ENCODE results near the gene RASSF4.

RASSF4 gene

DNA sequence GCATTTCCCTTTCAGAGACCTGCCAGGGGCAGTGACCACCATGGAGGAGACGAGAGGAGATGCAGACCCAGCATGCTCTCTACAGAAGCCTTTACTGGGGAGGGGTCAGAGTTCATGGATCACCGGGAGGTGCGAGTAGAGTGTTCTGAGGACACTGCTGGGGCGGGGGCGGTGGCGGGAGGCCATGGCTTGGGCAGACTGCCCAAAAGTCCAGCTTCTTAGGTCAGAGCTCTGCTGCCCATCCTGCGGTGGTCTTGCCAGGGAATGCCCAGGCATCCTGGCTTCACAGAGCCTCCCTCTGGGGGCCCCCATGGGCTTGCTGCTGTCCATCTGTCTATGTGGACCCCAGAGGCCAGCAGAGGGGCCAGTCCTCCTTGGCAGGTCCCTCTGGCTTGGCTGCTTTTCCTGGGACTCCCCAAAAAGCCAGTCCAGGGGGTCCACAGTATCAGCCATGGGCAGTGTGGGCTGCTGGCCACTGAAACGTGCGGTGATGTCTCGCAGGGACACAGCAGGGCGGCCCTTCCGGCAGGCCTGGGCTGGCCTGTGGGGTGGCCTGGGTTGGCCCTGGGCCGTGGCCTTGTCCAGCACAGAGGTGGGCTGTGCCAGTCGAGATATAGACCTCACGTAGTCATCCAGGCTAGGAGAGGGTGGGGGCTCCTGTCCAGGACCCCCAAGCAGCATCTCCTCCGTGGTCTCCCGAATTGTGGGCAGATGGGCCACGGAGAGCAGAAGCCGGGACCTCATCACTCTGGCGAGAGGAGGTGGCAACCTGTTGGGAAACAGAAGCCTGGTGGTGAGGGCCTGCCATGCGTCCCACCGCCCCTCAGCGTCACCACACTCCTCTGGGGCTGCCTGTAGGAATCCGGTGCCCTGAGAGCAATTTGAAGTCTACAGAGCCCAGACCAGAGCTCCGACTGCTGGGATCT is 17.9 kb downstream of the RASSF4 start:
- DNase-seq: no peak

DNA sequence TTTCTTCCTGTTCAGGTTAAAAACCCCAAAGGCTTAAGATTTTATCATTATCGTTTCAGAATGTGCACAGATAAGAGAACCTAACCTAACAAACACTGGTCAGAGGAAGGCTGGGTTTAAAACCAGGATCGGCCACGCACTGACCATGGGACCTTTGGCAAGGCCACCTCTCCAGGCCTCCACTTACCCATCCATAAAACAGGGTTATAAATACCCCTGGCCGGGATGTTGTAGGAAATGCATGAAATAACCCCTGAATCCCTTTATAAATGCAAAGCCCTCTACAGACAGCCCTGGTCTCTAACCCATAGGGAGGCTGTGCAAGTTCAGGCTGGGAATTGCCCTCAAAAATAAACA is 18.6 kb downstream of the RASSF4 start:
- DNase-seq: no peak

GRCh38 chr10:44978570-44979280 is 19.1 kb downstream of the RASSF4 start, which contains the start of gene DEPP1:
Gene DEPP1, minus strand, starts transcription at chr10:44978809. Its CDS starts 779 bp downstream, at chr10:44978030.
- DNase-seq: no peak

- DNase-seq: no peak
Measured at GRCh38 chr10:44979281-44980191, 19.9 kb downstream of the RASSF4 start.

DNA sequence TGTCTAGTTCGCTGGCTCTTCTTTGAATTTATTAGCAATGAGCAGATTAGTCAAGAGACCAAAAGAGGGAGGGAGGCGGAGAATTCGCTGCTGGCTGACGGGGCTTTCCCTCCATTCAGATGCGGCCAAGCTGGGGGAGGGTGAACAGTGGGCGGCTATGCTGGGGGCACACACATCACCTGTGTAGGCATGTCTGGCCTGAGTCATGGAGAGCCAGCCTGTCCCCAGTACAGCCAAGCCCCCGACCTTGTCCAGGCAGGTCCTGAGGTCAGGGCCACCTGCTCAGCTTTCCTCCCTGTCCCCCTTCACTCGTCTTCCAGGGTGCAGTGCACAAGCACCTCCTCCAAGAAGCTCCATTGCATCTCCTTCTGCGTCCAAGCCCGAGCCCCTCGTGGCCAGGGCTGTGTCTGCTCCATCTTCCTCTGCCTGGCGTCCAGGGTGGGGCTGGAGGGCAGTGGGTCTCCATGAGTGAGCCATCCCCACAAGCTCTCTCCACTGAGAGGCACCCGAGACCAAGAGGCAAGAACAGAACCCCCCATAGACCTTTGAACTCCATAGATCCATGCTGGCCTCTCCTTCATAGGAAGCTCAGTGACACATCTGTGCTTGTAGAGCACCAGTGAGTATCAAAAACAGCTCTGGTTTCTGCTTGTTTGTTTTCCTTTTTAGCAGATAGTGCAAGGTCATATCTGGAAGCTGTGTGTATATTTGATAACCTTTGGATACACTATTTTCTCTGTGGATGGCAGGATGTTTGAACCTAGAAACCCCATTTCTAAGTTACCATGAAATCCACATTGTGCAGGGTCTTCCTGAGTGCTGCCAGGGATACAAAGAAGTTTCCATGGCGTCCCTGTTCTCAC is 20.9 kb downstream of the RASSF4 start:
- no peak for DNase-seq

DNA sequence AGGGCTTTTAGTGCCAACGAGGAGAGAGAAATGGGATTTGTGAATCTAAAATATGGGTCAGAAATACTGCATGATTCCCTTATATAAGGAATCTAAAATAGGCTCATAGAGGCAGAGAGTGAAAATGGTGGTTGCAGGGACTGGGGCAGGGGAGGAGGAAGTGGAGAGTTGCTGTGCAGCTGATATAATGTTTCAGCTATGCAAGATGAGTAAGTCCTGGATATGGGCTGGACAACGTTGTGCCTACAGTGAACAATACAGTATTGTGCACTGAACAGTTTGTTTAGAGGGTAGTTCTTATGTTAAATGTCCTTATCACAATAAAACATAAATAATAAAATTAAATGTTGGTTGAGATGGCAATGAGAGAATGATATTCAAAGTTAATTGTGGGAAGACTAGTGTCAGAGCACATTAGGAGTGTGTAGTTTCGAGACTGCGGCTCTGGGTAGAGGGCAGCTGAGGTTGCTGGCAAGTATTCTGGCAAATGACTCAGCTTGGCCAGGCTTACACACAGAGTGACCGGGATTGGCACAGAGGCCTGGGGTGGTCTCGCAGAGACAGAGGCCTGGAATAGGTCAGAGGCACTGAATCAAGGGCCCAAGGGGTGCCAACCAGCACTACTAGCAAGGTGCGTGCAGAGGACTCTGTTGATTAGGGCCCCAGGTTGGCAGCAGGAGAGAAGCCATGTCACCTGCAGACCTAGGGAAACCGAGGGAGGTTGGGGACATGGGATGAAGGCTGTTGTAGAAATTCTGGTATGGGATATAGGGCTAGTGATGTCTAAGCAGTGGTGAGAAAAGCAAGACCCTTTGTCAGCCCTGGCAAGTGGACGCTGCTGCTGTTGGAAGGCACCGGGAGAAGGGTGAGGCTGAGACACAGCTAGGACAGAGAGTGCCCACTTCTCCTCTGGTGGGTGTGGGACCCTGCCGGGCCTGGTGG is 21.8 kb downstream of the RASSF4 start:
- no peak for DNase-seq

- DNase-seq: no peak
Measured at GRCh38 chr10:44982114-44982460, 22.5 kb downstream of the RASSF4 start.

DNA sequence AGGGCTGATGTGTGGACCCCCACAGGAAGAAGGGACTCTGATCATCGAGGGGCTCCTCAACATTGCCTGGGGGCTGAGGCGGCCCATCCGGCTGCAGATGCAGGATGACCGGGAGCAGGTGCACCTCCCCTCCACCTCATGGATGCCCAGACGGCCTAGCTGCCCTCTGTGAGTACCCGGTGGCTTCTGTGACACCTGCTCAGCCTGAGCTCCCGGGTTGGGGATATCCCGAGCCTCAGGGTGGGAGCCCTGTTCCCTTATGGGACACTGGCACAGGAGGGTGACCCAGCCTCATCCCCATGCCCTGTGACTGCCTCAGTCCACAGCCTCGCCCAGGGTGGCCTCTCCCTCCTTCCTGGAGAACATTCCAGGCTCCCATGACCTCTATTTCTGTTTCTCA is 22.9 kb downstream of the RASSF4 start:
- DNase-seq: no peak

DNA sequence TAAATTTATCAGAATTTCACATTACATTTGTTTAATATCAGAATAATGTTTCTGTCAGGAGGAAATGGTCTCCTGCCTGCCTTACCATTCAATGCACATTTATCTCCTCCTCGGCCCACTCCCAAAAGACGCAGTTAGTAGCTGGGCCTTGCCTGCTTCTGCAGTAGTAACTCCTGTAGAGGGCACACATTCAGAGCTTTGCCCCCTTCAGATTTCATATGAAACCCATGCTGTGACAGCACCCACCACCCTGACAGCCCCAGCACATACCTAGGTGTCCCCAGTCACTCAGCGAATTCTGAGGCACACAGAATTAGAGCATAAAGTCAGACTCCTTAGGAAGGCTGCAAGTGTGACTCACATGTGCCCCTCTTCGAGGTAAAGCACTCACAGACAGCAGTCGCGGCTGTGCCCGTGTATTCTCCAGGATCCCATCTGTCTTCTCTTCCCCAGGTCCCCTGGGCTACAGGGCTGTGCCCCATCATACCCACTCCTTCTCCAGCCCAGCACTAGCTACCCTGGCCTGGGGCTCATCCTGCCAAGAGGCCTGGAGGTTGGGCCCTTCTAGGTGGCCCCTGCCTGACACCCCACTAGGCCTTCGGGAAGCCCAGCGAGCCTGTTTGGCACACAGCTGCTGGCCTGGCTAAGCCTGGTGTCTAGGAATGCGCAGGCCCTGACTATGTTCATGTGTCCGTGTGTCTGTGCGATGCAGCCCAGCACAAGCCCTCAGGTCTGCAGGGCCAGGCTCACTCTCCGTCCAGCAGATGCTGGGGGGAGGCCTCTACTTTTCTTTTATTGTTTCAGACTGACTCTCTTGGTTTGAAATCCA is 23.7 kb downstream of the RASSF4 start:
- DNase-seq: no peak

- no peak for DNase-seq
Measured at GRCh38 chr10:44983895-44984278, 24.3 kb downstream of the RASSF4 start.

DNA sequence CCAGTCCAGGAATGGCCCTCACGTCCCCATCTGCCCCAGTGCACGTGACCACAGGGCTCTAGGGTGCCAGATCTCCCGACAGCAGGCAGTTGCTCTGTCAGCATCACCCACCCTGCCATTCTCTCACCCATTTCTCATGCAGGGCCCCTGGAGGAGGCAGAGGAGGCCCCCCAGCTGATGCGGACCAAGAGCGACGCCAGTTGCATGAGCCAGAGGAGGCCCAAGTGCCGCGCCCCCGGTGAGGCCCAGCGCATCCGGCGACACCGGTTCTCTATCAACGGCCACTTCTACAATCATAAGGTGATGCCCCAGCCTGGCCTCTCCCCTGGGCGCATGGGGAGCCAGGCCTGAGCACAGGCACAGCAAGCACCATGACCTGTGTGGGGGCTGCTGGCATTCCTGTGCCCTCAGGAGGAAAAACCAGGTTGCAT is 25.1 kb downstream of the RASSF4 start:
- no peak for DNase-seq

DNA sequence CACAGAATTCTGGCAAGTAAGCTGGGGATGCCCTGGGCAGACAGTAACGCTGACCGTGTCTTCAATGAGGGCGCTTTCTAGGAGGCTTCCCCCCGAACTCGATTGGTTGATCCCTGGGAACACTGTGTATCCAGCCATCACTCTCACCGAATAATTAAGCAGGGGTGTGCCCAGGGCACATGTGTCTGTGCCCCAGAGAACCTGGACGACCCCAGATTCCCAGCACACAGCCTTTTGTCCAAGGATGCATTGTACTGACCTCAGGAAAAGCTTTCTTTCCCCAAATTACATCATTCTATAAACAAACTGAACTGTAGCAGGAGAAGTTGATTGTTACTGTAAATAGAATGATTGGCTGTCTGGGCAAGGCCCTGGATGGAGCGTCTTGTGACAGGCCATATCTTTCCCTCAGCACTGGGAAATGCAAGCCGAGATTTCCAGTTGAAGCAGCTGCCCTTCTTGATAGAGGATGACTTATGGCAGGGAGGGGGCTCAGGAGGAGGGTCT is 25.6 kb downstream of the RASSF4 start:
- DNase-seq: no peak

- no peak for DNase-seq
Measured at GRCh38 chr10:44986179-44986578, 26.6 kb downstream of the RASSF4 start.

GRCh38 chr10:44986670-44987069 is 27.1 kb downstream of the RASSF4 start:
- DNase-seq: no peak

DNA sequence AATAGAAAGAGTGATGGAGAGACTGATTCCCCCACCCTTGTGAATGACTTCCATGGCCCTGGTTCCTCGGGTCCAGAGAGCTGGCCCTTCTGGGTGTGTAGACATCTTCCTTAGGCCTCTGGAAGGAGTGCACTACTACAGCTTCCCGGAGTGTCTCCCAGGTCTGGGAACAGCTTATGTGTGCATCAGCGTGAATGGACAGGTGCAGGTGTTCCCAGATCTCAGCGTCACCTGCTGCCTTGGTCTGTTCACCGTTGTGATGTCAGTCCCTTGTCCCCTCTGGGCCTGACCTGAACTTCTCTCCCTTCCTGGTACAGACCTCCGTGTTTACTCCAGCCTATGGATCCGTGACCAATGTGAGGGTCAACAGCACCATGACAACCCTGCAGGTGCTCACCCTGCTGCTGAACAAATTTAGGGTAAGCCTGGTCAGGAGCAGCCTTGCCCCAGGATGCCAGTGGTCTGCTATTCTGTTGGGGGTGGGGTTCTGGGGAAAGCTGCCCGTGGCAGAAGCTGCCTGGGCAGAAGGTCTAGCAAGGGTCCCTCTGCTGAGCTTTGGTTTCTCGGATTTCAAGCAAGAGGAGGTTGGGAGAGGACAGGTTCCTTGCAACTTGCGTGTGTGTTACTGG is 29.5 kb downstream of the RASSF4 start:
- DNase-seq: no peak

- DNase-seq: no peak
Measured at GRCh38 chr10:44989597-44990301, 30.1 kb downstream of the RASSF4 start.

DNA sequence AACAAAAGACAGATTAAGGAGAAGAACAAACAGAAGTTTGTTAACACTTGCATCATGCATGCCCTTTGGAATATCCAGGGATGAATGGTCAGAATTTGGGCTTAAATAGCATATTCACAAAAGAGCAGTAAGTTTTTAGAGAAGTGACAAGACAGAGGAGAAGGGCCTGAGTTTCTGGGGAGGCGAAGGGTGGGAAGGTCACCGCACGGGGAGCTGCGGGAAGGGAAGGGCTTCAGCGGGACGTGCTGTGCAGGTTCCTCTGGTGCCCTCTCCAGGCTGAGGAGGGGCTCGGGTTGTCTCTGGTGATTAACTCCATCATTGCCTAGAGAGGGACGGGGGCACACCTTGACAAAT is 30.7 kb downstream of the RASSF4 start:
- DNase-seq: no peak

- no peak for DNase-seq
Measured at GRCh38 chr10:44990965-44991364, 31.4 kb downstream of the RASSF4 start.

DNA sequence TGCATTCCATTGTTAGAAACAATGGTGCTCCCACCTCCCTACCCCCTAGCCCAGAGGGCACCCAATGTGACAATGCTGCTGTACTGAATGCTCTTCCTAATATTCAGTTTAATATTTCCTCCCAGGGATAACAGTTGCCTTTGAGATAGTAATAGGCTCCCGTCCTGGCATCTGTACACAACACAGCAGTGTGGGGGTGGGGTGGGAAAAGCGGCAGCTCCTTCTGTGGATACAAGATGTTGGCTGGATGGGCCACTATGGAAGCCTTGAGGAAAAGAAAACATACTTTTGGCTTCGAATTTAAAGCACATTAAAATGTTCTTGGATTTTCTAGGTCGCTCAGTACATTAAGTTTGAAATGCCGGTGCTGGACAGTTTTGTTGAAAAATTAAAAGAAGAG is 32.0 kb downstream of the RASSF4 start:
- DNase-seq: no peak

Data from activated naive CD4-positive, alpha-beta T cell treated with anti-CD3 and anti-CD28 coated beads, Interleukin-2, amount 50 U/mL, for 16 hours (primary cell).